Measurements from ENCODE around the gene OR1A1.
"Not testable (repeated sequence)": the region's sequence is repeated elsewhere in the genome, so short reads cannot be mapped to it uniquely, and the experiment has no call there.

The OR1A1 gene

DNA sequence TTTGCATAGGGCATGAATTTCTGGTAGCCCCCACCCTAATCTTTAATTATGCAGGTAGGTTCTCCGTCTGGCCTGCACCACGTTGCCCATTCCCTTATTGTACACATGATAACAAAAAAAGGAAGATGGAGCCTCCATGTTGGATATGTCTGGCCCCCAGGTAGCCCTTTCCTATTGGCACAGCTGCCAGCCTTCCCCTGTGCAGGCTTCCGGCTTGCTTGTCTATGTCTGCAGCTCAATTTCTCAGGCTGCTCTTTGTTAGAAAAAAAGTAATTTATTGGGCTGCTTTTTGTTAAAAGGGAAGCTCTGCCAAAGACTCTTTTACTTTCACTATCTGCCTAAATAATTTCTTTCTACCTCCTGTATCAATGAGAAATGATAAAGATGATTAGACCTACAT is 5.5 kb downstream of the OR1A1 start:
- Mint-ChIP-seq H3K9me3 (peaks cover 82% of the 10 kb centered on the region), H3K4me1 (no peaks in the 10 kb centered on the region), H3K27me3 (ENCODE audit: low read depth, poor library complexity) (peaks cover 6% of the 10 kb centered on the region), H3K4me3 (no peak overlapping the region), H3K27ac (no peak overlapping the region), H3K36me3 (ENCODE audit: low read depth) (no peaks in the 10 kb centered on the region)
- TF ChIP-seq, protein P1, sequence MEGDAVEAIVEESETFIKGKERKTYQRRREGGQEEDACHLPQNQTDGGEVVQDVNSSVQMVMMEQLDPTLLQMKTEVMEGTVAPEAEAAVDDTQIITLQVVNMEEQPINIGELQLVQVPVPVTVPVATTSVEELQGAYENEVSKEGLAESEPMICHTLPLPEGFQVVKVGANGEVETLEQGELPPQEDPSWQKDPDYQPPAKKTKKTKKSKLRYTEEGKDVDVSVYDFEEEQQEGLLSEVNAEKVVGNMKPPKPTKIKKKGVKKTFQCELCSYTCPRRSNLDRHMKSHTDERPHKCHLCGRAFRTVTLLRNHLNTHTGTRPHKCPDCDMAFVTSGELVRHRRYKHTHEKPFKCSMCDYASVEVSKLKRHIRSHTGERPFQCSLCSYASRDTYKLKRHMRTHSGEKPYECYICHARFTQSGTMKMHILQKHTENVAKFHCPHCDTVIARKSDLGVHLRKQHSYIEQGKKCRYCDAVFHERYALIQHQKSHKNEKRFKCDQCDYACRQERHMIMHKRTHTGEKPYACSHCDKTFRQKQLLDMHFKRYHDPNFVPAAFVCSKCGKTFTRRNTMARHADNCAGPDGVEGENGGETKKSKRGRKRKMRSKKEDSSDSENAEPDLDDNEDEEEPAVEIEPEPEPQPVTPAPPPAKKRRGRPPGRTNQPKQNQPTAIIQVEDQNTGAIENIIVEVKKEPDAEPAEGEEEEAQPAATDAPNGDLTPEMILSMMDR (IDR thresholded peaks at IDR 0.05): no peak
- DNase-seq: no peak

DNA sequence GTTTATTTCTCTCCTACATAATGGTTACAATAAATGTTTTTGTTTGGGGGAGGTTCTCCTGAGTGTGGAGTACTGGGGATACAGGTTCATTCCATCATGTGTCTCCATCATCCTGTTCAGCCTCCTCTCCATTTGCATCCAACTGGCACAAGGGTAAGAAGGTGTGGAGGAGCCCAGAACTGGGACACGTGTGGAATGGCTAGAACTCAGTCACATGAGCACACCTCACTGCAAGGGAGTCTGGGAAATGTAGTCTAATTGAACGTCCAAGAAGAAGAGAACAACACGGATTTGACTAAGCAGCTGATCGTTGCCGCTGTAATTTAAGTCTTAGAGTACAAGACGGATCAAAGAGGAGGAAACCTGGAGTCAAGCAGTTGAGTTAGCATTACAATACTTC is 6.1 kb downstream of the OR1A1 start:
- peaks cover 6% of the 10 kb centered on the region for H3K27me3 Mint-ChIP-seq (ENCODE audit: low read depth, poor library complexity)
- H3K9me3 Mint-ChIP-seq: peaks cover 82% of the 10 kb centered on the region
- H3K27ac Mint-ChIP-seq: no peak overlapping the region

DNA sequence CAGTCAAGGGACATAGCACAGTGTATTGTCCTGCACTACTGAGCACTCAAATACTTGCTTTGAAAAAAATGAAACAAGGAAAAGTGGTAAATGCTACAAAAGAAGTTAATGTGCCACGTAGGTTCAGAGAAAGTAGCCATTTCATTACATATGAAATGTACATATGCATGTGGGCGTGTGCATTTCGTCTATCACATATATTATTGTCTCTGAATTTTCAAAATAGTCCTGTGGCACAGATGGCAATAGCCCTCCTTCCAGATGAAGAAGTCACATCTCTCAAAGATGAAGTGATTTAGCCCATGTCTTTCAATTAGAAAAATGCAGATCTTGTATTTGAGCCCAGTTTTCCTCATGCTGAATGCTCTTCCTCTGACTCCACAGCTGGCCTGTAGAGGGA is 12.5 kb downstream of the OR1A1 start:
- not testable (repeated sequence) for H3K36me3 Mint-ChIP-seq (ENCODE audit: low read depth); H3K27ac Mint-ChIP-seq; H3K4me1 Mint-ChIP-seq; DNase-seq; H3K27me3 Mint-ChIP-seq (ENCODE audit: low read depth, poor library complexity); H3K4me3 Mint-ChIP-seq
- H3K9me3 Mint-ChIP-seq: peaks cover 66% of the 10 kb centered on the region

More for the DNA sequence above, 6.1 kb downstream of the OR1A1 start:
- Mint-ChIP-seq H3K36me3 (ENCODE audit: low read depth) (no peaks in the 10 kb centered on the region), H3K4me3 (no peak overlapping the region), H3K4me1 (no peaks in the 10 kb centered on the region)
- no peak for DNase-seq
- TF ChIP-seq, protein P1 (IDR thresholded peaks at IDR 0.05): no peak

DNA sequence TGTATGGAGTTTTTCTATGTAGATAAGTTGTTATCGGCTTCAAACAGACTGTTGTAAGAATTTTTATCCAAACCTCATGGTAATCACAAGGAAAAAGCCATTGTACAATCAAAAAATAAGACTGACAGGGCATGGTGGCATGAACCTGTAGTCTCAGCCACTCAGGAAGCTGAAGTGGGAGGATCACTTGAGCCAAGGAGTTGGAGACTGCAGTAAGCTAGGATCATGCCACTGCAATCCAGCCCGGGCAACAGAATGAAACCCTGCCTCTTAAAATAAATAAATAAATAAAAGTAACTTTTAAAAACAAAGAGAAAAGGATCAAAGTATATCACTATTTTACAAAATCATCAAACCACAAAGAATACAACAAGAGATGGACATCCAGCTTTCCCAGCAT is 14.4 kb downstream of the OR1A1 start:
- no peaks in the 10 kb centered on the region for H3K36me3 Mint-ChIP-seq (ENCODE audit: low read depth)
- H3K27me3 Mint-ChIP-seq (ENCODE audit: low read depth, poor library complexity): peaks cover 2% of the 10 kb centered on the region
- no peak for DNase-seq
- H3K27ac Mint-ChIP-seq: no peak overlapping the region
- TF ChIP-seq, protein P1 (IDR thresholded peaks at IDR 0.05): no peak
- H3K4me3 Mint-ChIP-seq: no peak overlapping the region
- peaks cover 66% of the 10 kb centered on the region for H3K9me3 Mint-ChIP-seq
- no peaks in the 10 kb centered on the region for H3K4me1 Mint-ChIP-seq

DNA sequence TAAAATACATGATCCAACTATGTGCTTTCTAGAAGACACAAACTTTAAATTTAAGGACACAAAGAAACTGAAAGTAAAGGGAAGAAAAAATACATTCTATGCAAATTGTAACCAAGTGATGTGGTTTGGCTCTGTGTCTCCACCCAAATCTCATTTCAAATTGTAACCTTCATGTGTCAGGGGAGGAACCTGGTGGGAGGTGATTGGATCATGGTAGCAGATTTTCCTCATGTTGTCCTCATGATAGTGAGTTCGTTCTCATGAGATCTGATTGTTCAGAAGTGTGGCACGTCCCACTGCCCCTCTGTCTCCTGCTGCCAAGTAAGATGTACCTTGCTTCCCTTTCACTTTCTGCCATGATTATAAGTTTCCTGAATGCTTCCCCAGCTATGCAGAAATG is 15.0 kb downstream of the OR1A1 start:
- H3K36me3 Mint-ChIP-seq (ENCODE audit: low read depth): no peaks in the 10 kb centered on the region
- peaks cover 64% of the 10 kb centered on the region for H3K9me3 Mint-ChIP-seq
- H3K27ac Mint-ChIP-seq: no peak overlapping the region
- TF ChIP-seq, protein P1 (IDR thresholded peaks at IDR 0.05): no peak
- no peak for DNase-seq
- peaks cover 2% of the 10 kb centered on the region for H3K27me3 Mint-ChIP-seq (ENCODE audit: low read depth, poor library complexity)
- no peaks in the 10 kb centered on the region for H3K4me1 Mint-ChIP-seq
- H3K4me3 Mint-ChIP-seq: no peak overlapping the region

DNA sequence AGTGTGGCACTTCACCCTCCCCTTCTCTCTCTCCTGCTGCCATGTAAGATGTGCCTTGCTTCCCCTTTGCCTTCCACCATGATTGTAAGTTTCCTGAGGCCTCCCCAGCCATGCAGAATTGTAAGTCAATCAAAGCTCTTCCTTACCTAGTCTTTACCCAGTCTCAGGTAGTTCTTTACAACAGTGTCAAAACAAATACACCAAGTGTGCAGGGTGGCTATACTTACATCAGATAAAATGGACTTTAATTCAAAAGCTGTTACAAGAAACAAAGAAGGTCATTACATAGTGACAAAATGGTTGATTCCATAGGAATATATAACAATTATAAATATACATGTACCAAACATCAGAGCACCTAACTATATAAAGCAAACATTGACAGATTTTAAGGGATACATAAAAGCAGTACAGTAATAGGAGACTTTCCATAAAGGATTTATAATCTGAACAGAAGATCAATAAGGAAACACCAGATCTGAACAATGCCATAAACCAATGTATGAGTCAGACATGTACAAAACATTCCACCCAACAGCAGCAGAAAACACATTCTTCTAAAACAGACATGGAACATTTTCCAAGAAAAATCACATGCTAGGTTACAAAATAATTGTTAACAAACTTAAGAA is 17.4 kb downstream of the OR1A1 start:
- H3K9me3 Mint-ChIP-seq: peaks cover 46% of the 10 kb centered on the region
- not testable (repeated sequence) for DNase-seq; H3K4me1 Mint-ChIP-seq; H3K27ac Mint-ChIP-seq; H3K27me3 Mint-ChIP-seq (ENCODE audit: low read depth, poor library complexity); H3K36me3 Mint-ChIP-seq (ENCODE audit: low read depth); H3K4me3 Mint-ChIP-seq

DNA sequence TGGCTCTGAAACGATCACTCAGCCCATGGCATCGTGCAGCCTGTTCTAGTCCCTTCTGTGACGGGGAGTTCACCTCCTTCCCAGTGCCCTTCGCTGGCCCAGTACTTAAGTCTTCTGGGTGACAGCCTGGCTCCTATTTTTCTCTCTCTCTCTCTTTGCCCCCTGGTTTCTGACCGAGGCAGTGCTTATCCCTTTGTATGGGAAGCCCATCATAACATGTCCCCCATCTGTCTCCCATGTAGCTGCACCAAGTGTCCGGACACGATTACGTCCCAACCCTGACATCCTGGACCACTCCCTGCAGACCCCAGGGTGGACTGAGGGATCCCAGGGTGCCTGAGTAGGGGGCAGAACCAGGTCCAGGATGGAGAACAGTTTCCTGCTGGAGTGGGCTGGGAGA is 24.8 kb downstream of the OR1A1 start:
- H3K27me3 Mint-ChIP-seq (ENCODE audit: low read depth, poor library complexity); H3K4me3 Mint-ChIP-seq; H3K4me1 Mint-ChIP-seq; H3K9me3 Mint-ChIP-seq; H3K27ac Mint-ChIP-seq; DNase-seq; H3K36me3 Mint-ChIP-seq (ENCODE audit: low read depth): not testable (repeated sequence)

DNA sequence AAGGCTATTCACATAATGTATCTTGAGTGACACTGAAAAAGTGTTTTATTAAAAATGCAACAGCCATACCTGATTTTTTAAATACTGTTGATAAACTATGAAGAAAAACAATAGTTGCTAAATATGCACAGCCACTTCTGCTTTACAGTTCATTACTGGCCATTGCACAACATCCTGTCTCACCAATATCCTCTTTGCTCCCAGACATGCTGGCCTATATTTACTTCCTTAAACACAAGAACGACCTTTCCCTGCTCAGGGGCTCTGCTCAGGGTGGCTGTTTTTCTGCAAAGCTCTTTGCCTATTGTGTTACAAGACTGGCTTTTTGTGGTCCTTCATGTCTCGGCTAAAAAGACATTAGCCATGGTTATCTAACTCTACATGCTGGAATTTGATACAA is 31.2 kb downstream of the OR1A1 start:
- H3K9me3 Mint-ChIP-seq; DNase-seq; H3K36me3 Mint-ChIP-seq (ENCODE audit: low read depth); H3K4me3 Mint-ChIP-seq; H3K4me1 Mint-ChIP-seq; H3K27me3 Mint-ChIP-seq (ENCODE audit: low read depth, poor library complexity); H3K27ac Mint-ChIP-seq: not testable (repeated sequence)

DNA sequence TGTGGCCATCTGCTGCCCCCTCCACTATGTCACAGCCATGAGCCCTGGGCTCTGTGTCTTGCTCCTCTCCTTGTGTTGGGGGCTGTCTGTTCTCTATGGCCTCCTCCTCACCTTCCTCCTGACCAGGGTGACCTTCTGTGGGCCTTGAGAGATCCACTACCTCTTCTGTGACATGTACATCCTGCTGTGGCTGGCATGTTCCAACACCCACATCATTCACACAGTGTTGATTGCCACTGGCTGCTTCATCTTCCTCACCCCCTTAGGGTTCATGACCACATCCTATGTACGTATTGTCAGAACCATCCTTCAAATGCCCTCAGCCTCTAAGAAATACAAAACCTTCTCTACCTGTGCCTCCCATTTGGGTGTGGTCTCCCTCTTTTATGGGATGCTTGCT is 33.6 kb downstream of the OR1A1 start:
- not testable (repeated sequence) for H3K36me3 Mint-ChIP-seq (ENCODE audit: low read depth); H3K27me3 Mint-ChIP-seq (ENCODE audit: low read depth, poor library complexity); H3K4me1 Mint-ChIP-seq; H3K9me3 Mint-ChIP-seq; DNase-seq; H3K27ac Mint-ChIP-seq; H3K4me3 Mint-ChIP-seq

DNA sequence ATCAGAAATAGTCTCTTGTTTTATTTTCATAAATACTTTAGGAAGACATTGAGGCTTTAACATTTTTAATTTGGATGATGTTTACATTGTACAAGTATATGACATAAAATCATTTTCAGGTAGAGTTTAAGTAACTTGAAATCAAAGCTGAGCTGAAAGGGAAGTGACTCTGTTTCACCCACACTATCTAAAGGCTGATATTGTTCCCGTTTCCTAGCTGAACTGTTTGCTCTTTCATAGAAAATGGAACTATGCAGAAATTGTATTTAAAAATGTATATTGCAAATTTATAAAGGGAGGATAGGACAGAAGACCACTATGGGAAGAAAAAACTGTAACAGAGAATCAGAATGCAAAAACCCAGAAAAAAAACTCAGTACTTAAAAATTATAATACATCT is 37.4 kb downstream of the OR1A1 start:
- not testable (repeated sequence) for H3K4me1 Mint-ChIP-seq; H3K27ac Mint-ChIP-seq; H3K4me3 Mint-ChIP-seq; DNase-seq; H3K36me3 Mint-ChIP-seq (ENCODE audit: low read depth); H3K27me3 Mint-ChIP-seq (ENCODE audit: low read depth, poor library complexity); H3K9me3 Mint-ChIP-seq

DNA sequence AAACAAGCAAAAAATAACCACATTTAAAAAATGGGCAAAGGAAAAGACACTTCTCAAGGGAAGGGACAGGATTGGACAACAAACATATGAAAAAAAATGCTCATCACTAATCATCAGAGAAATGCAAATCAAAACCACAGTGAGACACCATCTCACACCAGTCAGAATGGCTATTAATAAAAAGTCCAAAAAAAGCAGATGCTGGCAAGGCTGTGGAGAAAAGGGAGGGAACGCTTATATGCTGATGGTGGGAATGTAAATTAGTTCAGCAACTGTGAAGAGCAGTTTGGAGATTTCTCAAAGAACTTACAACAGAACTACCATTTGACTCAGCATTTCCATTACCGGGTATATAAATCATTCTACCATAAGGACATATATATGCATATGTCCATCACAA is 41.5 kb downstream of the OR1A1 start:
- H3K27me3 Mint-ChIP-seq (ENCODE audit: low read depth, poor library complexity); H3K4me3 Mint-ChIP-seq; DNase-seq; H3K36me3 Mint-ChIP-seq (ENCODE audit: low read depth); H3K27ac Mint-ChIP-seq; H3K4me1 Mint-ChIP-seq: not testable (repeated sequence)
- peaks cover 14% of the 10 kb centered on the region for H3K9me3 Mint-ChIP-seq

All from nephron progenitor cell (in vitro differentiated cells).